ENCODE results near the gene RABL6.

Gene RABL6

GRCh38 chr9:136844761-136845464 lies 37.2 kb downstream of the RABL6 start:
- DNase-seq = no peak

- DNase-seq = no peak
Measured at GRCh38 chr9:136845465-136846260, 37.9 kb downstream of the RABL6 start.

GRCh38 chr9:136846376-136847087 lies 38.8 kb downstream of the RABL6 start:
- DNase-seq = no peak

- no peak for DNase-seq
Measured at GRCh38 chr9:136847088-136847825, 39.5 kb downstream of the RABL6 start.

GRCh38 chr9:136847826-136848392 lies 40.2 kb downstream of the RABL6 start:
- DNase-seq = peak in 8 of 58 donors; percentile 18 to 34 (median 28)

GRCh38 chr9:136848393-136849037 lies 40.8 kb downstream of the RABL6 start:
- DNase-seq = peak in 7 of 58 donors; percentile 56 to 77 (median 64)

- peak; percentile 87 to 100 (median 98) for DNase-seq
Measured at GRCh38 chr9:136849038-136849959, 41.6 kb downstream of the RABL6 start, which contains the start of gene PHPT1. Gene PHPT1 (plus strand): TSS chr9:136849409. CDS start chr9:136849431, 22 bp downstream.

GRCh38 chr9:136849960-136850865 lies 42.5 kb downstream of the RABL6 start:
- DNase-seq = no peak

GRCh38 chr9:136850866-136851775 lies 43.4 kb downstream of the RABL6 start:
- no peak for DNase-seq

- DNase-seq = no peak
Measured at GRCh38 chr9:136851941-136852663, 44.4 kb downstream of the RABL6 start, which contains the start of gene MAMDC4. Gene MAMDC4 (plus strand): TSS chr9:136852346. CDS start chr9:136852417, 71 bp downstream.

GRCh38 chr9:136852664-136853595 lies 45.2 kb downstream of the RABL6 start:
- no peak for DNase-seq

- no peak for DNase-seq
Measured at GRCh38 chr9:136853596-136854112, 45.9 kb downstream of the RABL6 start.

GRCh38 chr9:136854113-136854841 lies 46.5 kb downstream of the RABL6 start:
- no peak for DNase-seq

Data from anterior cingulate cortex (tissue), 58 donors.